ENCODE data around the gene TMPRSS13.
"Not testable (repeated sequence)": the region's sequence is repeated elsewhere in the genome, so short reads cannot be mapped to it uniquely, and the experiment has no call there.

TMPRSS13 gene

DNA sequence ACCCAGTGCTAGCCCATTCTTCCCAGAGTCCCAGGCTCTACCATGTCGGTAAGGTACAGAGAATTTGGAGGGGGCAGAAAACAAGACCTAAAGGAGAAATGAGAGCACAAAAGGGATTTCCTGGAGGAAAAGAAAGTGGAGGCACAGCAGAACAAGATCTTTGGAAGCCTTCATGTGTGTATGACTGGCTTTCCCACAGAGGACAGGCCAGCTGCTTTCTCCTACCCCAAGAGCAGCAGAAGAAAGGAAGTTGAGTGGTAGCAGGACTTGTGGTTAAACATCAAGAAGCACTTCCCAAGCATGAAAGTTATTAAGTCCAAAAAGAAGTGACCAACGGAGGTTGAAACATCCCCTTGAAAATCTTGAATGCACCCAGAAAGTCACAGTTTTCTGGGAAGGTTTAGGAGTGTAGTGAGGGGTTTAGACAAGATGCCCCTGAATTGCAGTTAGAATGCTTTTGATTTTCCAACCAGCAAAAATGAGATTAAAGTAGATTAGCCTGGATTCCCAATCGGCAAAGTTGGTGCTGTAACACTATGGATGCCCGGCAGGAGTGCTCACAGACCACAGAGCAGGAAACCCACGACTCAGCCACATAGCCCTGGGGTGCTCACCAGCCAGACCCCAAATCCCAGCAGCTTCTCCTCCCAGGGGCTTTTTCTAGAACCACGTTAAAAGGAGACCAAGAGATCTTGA, 608 bp downstream of the TMPRSS13 start:
- DNase-seq, result peak; percentile 64

GRCh38 chr11:117927926-117928325, 1.3 kb downstream of the TMPRSS13 start:
- DNase-seq, result no peak

- not testable (repeated sequence) for DNase-seq
Measured at GRCh38 chr11:117926166-117926565, 3.0 kb downstream of the TMPRSS13 start.

GRCh38 chr11:117925198-117925925, 3.8 kb downstream of the TMPRSS13 start:
- DNase-seq, result no peak

DNA sequence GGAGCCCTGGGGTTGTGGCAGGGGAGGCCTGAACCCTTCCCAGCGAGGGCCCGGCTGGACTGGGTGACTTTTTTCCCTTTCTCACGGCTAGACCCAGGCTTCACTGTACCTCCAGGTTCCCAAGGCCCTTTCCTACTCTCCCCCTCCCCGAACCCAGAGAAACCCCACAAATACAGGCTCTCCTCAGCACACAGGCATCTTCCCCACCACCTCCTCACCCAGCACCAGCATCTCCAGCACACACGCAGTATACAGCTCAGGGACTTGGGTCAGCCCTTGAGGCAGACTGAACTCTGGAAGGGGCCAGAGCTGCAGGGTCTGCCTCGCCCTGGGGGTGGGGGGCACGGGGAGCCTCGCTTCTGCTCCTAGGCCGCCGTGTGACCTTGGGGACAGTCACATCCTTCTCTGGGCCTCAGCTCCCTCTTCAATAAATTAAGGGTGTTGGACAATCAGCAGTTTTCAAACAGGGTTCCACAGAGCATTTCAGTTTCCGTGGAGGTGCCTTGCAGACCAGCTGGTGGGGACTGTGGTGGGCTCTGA, 4.5 kb downstream of the TMPRSS13 start:
- no peak for DNase-seq

GRCh38 chr11:117923773-117924172, 5.4 kb downstream of the TMPRSS13 start:
- DNase-seq, result no peak

DNA sequence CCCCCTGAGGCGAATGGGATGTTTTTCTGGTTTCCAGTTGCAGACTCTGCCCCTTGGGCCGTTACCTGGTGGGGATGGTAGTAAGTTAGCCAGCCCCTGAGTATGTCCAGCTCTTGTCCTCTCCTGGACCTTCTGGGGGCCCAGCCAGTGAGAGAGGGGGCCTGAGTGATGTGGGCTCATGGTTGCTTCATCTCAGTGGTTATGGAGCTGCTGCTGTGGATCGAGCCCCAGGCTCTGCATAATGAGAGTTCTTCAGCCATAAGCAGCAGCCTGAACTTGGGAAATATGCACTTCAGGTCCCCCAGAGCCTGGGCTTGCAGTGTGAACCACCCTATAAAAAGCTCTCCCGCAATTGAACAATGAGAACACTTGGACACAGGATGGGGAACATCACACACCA, 5.9 kb downstream of the TMPRSS13 start:
- DNase-seq, result no peak

DNA sequence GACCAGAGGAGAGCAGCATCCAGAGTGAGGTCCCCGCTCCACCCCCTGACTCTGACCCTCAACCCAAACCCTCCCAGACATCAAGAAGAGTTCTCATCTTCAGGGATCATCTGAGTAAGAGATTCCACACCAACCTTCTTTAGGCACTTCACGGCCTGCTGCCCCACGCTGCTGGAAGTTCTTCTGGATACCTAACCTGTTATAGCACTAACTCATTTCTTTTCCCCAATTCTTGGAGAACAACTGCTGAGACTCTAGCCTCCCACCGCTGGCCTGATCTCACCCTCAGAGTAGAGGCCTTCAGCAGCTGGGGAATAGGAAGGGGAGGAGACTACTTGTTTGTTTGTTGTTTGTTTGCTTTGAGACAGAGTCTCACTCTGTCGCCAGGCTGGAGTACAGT, 7.3 kb downstream of the TMPRSS13 start:
- no peak for DNase-seq

- no peak for DNase-seq
Measured at GRCh38 chr11:117921456-117921855, 7.7 kb downstream of the TMPRSS13 start.

- peak; percentile 72 for DNase-seq
Measured at GRCh38 chr11:117919781-117920221, 9.4 kb downstream of the TMPRSS13 start.

GRCh38 chr11:117919341-117919740, 9.9 kb downstream of the TMPRSS13 start:
- no peak for DNase-seq

GRCh38 chr11:117918366-117919255, 10.6 kb downstream of the TMPRSS13 start:
- no peak for DNase-seq

DNA sequence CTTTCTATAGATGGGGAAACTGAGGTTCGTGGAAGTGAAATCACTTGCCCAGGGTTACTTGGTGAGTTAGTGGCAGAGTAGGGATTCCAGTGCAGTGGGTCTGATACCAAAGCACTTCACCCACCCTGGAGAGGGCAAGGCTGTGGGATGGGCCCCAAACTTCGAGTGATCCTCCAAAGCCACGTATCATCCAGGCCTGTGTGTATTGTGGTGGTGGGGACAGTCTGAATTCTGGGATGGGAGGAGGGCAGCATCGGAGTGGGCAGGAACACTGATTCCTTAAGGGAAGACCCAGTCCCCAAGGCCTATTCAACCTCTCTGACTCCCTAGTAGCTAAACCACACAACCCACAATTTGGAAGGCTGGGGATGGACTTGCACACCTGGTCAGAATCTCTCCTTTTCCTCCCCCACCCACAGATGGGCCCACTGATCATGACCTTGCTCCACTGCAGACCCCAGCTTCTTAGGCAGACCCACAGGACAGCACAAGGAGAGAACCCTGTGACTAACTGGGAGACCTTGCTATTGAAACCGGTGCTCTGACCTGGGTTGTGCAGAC, 11.5 kb downstream of the TMPRSS13 start:
- DNase-seq, result no peak

DNA sequence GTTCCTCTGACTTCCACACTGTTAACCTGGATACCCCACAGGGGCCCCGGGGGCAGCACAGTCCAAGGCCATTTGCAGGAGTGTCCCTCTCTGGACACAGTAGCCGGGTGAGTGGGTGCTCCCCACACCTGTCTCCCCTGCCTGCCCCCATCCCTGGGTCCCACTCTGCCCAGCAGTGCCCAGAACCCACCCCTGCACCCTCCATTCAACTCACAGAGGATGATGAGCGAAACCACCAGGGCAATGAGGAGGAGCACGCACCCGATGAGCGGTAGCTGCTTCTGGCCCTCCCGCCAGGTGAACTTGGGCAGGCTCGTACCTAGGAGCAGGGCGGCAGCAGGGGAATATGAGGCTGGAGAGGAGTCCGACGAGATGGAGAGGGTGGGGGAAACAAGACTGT, 12.2 kb downstream of the TMPRSS13 start:
- DNase-seq, result no peak

DNA sequence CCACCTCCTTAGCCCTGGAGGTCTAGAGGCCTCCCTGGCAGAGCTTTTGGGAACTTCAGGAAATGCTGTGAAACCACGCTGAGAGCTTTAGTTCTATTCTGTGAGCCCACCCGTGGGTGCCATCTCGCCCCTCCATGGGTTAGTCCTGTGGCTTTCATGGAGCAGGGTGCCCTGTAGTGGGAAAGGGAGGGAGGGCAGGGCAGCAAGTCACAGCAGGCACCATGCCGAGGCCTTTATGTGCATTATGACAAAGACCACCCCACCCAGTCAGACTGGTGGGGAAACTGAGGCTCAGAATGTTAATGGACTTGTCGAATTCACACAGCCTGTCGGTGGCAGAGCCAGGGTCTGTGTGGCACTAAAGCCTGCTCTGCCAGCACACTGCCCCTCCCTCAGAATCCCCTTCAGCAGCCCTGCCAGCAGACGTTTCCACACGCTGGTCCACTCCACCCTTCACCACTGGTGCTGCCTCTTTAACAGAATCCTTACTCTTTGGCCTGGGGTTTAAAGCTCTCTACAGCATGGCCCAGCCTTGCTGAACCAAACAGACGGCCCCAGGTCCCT, 13.4 kb downstream of the TMPRSS13 start:
- DNase-seq, result no peak

GRCh38 chr11:117914991-117915618, 14.1 kb downstream of the TMPRSS13 start:
- DNase-seq, result no peak

GRCh38 chr11:117914398-117914761, 14.8 kb downstream of the TMPRSS13 start:
- no peak for DNase-seq

DNA sequence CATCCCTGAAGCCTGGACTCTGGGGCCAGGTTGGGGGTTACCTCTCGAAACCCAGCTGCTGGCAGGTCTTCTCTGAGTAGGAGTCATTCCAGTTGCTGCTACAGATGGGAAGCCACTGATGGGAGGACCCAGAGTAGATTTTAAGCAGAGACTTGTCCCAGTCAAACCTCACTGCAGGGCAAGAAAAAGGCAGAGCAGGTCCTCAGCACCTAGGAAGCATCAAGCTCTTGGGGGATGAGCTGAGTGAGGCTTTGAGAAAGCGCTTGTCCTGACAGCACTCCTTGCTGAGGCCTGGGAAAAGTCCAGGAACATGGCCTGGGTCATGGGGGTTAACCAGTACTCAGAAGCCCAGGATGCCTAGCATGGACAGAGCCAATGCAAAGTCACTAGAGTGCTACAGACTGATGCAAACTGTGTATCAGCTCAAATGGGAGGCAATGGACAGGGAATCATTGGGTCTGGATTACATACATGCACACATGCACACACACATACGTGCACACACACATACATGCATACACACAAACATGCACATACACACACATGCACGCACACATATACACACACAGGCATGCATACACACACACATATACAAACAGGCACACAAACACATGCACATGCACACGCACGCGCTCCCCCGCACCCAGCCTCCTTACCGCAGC, 15.3 kb downstream of the TMPRSS13 start:
- no peak for DNase-seq

GRCh38 chr11:117912497-117912896, 16.7 kb downstream of the TMPRSS13 start:
- no peak for DNase-seq

DNA sequence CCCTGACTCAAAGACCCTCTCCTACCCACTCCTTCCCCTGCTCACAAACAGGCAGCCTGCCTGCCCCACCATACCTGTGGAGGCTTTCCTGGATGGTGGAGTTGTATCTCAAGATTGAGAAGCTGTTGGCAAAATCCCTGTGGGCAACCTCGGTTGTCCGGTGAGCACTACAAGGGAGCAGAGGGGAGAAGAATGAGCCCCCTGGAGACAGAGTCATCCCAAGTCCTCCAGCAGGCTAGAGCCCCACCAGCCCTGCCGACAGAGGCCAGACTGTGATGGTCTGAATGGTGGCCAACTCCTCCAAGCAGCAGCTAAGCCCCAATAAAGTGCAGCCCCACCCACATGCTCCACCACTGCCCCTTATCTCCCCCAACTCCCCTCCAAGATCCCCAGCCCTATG, 17.5 kb downstream of the TMPRSS13 start:
- no peak for DNase-seq

DNA sequence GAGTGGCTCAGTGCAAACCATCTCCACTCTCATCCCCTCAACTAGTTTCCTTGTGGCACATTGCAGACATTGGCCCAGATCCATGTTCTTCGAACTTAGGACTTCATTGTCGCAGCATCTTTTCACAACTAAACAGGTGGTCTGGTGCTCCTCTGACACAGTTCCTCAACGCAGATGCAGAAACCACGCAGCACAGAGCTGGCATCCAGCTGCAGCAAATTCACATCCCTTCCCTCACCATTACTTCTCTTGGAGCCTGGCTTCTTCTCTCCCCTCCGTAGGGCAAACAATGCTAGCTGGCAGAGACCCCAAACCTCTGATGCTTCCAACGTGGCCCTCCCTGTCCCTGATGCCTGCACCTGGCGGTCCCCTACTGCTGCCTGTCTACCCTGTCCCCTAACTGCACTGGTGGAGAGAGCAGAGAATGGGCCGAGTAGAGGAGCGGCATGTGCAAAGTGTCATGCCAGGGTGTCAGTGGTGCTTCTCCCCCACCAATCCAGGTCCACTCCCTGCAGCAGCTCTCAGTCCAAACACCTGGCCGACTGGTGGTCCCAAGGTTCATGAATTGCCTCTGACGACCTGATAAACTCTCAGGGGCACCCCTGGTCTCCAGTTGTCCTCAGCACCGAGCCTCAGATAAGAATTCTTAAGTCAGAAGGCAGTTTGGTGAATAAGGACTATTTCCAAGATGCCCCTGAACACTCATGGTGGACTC, 18.1 kb downstream of the TMPRSS13 start:
- no peak for DNase-seq

All from inflammatory macrophage treated with lipopolysaccharide for 4 hours (primary cell).